Measurements from ENCODE around the gene FUT2. TPM values are rescaled to one million over a fixed set of nuclear protein-coding genes. Genes with fewer than 3 reads are reported as not detected.

The FUT2 gene
- total RNA-seq, 1 donor from 2014 or later = not detected

GRCh38 chr19:48739404-48740163 is 43.8 kb downstream of the FUT2 start:
- peaks cover 5 to 9% of the 10 kb centered on the region in 2 donors for H3K4me1 ChIP-seq

GRCh38 chr19:48740164-48740972 is 44.6 kb downstream of the FUT2 start, which contains the start of gene RASIP1:
Gene RASIP1, minus strand, starts transcription at chr19:48740610. Its CDS starts 328 bp downstream, at chr19:48740282.
- no peaks in the 10 kb centered on the region for H3K36me3 ChIP-seq
- intact Hi-C loops (cut with DNase I) = no loop called here
- peaks cover 5 to 9% of the 10 kb centered on the region in 2 donors for H3K4me1 ChIP-seq
- H3K4me3 ChIP-seq = peak within 1 kb of the TSS; percentile 55 to 77
- no peak for DNase-seq (ENCODE audit: low spot score in 2 of 2)
- TF ChIP-seq, protein P1, sequence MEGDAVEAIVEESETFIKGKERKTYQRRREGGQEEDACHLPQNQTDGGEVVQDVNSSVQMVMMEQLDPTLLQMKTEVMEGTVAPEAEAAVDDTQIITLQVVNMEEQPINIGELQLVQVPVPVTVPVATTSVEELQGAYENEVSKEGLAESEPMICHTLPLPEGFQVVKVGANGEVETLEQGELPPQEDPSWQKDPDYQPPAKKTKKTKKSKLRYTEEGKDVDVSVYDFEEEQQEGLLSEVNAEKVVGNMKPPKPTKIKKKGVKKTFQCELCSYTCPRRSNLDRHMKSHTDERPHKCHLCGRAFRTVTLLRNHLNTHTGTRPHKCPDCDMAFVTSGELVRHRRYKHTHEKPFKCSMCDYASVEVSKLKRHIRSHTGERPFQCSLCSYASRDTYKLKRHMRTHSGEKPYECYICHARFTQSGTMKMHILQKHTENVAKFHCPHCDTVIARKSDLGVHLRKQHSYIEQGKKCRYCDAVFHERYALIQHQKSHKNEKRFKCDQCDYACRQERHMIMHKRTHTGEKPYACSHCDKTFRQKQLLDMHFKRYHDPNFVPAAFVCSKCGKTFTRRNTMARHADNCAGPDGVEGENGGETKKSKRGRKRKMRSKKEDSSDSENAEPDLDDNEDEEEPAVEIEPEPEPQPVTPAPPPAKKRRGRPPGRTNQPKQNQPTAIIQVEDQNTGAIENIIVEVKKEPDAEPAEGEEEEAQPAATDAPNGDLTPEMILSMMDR (IDR thresholded peaks at IDR 0.05) = no peak
- H3K9me3 ChIP-seq = no peaks in the 10 kb centered on the region
- H3K27me3 ChIP-seq = no peaks in the 10 kb centered on the region
- peak within 1 kb of the TSS; percentile 2 to 39 for H3K27ac ChIP-seq

More at GRCh38 chr19:48739404-48740163, 43.8 kb downstream of the FUT2 start:
- intact Hi-C loops (cut with DNase I) = loop anchor here (2.0 to 5.0 kb wide), 3 partner anchors 19 to 92 kb away; partner anchors contain the start of gene CA11
- Histone ChIP-seq H3K9me3 (no peaks in the 10 kb centered on the region), H3K4me3 (peak overlapping the region; percentile 55 to 77), H3K27me3 (no peaks in the 10 kb centered on the region), H3K27ac (peak overlapping the region; percentile 24 to 39), H3K36me3 (no peaks in the 10 kb centered on the region)
- TF ChIP-seq, protein P1 (IDR thresholded peaks at IDR 0.05) = no peak
- DNase-seq (ENCODE audit: low spot score in 2 of 2) = no peak

- H3K4me3 ChIP-seq = no peak overlapping the region
- H3K27me3 ChIP-seq = no peaks in the 10 kb centered on the region
- intact Hi-C loops (cut with DNase I) = no loop called here
- no peak for DNase-seq (ENCODE audit: low spot score in 2 of 2)
- peaks cover 5 to 9% of the 10 kb centered on the region in 2 donors for H3K4me1 ChIP-seq
- no peaks in the 10 kb centered on the region for H3K36me3 ChIP-seq
- H3K9me3 ChIP-seq = no peaks in the 10 kb centered on the region
- peak overlapping the region; percentile 2 to 4 for H3K27ac ChIP-seq
- TF ChIP-seq, protein P1 (IDR thresholded peaks at IDR 0.05) = no peak
Measured at GRCh38 chr19:48741129-48741999, 45.6 kb downstream of the FUT2 start.

- intact Hi-C loops (cut with DNase I) = no loop called here
- no peak for DNase-seq (ENCODE audit: low spot score in 2 of 2)
- Histone ChIP-seq H3K27me3 (no peaks in the 10 kb centered on the region), H3K4me1 (peaks cover 5 to 9% of the 10 kb centered on the region in 2 donors), H3K9me3 (no peaks in the 10 kb centered on the region), H3K36me3 (no peaks in the 10 kb centered on the region), H3K4me3 (no peak overlapping the region), H3K27ac (no peak overlapping the region)
- TF ChIP-seq, protein P1 (IDR thresholded peaks at IDR 0.05) = no peak
Measured at GRCh38 chr19:48742096-48742495, 46.3 kb downstream of the FUT2 start.
